ENCODE results near the gene CDH3.

The CDH3 gene

DNA sequence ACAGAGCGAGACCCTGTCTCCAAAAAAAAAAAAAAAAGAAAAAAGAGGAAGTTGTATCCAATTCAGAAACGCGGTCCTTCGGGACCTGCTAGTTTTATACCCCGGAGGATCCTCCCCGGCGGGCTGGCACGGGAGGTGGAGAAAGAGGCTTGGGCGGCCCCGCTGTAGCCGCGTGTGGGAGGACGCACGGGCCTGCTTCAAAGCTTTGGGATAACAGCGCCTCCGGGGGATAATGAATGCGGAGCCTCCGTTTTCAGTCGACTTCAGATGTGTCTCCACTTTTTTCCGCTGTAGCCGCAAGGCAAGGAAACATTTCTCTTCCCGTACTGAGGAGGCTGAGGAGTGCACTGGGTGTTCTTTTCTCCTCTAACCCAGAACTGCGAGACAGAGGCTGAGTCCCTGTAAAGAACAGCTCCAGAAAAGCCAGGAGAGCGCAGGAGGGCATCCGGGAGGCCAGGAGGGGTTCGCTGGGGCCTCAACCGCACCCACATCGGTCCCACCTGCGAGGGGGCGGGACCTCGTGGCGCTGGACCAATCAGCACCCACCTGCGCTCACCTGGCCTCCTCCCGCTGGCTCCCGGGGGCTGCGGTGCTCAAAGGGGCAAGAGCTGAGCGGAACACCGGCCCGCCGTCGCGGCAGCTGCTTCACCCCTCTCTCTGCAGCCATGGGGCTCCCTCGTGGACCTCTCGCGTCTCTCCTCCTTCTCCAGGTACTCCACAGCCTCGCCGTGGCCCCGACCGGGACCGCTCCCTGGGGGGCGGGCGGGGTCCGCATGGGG is at the start of gene CDH3:
Gene CDH3, plus strand, starts transcription at position 596 of the 779 bp plus-strand sequence. Its CDS starts 70 bp downstream, at position 666.
- no peak for DNase-seq (ENCODE audit: low read depth in 1 of 2, low spot score in 1 of 2)

GRCh38 chr16:68596266-68596665 is 48.8 kb upstream of the CDH3 start:
- DNase-seq (ENCODE audit: low read depth in 1 of 2, low spot score in 1 of 2): no peak

DNA sequence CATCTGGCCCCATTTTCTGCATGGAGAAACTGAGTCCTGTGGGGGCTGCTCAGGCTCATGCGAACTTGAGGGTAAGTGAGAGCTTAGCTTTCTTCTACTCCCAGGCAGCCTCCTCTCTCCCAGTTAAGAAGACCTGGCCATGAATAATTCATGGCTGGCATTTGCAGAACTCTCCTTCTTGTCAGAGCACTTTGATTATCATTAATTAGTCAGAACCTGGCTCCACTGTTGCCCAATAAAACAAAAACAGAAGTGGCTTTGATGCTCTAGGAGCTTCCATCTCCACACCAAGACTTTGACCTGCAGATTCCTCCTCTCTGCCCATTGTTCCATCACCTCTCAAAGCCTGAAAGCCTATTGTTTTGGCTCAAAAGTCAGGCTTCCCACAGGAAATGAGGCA is 45.5 kb upstream of the CDH3 start:
- DNase-seq (ENCODE audit: low read depth in 1 of 2, low spot score in 1 of 2): no peak

DNA sequence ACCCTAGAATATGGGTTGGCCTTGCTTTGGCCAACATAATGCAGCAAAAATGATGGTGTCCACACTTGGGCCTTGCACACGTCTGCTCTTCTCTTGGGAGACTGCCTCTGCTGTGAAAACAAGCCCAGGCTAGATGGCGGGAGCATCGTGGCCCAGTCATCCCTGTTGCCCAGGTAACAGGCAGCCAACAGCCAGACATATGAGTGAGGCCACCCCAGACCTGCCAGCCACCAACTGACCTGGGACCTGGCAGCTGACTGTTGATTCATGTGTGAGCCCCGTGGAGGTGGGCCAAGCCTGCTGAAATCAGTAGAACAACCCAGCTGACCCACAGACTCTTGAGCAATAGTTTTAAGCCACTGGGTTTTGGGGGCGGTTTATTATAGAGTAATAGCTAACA is 39.4 kb upstream of the CDH3 start:
- no peak for DNase-seq (ENCODE audit: low read depth in 1 of 2, low spot score in 1 of 2)

DNA sequence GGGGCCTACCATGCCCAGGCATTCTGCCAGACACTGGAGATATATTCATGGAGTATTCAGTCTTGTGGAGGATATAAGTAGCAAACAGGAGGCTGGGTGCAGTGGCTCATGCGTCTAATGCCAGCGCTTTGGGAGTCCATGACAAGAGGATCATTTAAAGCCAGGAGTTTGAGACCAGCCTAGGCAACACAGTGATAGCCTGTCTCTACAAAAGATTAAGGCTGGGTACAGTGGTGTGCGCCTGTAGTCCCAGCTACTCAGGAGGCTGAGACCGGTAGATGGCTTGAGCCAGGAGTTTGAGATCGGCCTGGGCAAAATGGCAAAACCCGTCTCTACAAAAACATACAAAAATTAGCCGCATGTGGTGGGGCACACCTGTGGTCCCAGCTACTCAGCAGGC is 37.7 kb upstream of the CDH3 start:
- DNase-seq (ENCODE audit: low read depth in 1 of 2, low spot score in 1 of 2): no peak

GRCh38 chr16:68608330-68608729 is 36.8 kb upstream of the CDH3 start:
- no peak for DNase-seq (ENCODE audit: low read depth in 1 of 2, low spot score in 1 of 2)

DNA sequence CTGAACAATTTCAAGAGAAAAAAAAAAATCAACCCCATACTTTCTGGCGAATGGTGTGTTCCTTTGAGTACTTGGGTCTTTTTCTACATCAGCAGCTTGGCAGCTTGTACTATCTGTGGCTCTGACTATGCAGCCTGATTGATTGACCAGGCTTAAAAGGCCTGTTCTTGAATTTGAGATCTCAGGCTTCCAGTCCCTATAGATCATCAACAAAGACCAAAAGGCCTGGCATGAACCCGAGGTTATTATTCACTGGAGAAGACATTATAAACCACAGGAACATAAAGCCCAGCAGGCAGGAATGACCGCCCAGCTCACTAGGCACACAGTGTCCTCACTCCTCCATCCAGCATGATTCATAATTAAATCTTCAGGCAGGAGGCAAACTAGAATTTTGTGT is 32.1 kb upstream of the CDH3 start:
- no peak for DNase-seq (ENCODE audit: low read depth in 1 of 2, low spot score in 1 of 2)

- DNase-seq (ENCODE audit: low read depth in 1 of 2, low spot score in 1 of 2): no peak
Measured at GRCh38 chr16:68617734-68618133, 27.4 kb upstream of the CDH3 start.

DNA sequence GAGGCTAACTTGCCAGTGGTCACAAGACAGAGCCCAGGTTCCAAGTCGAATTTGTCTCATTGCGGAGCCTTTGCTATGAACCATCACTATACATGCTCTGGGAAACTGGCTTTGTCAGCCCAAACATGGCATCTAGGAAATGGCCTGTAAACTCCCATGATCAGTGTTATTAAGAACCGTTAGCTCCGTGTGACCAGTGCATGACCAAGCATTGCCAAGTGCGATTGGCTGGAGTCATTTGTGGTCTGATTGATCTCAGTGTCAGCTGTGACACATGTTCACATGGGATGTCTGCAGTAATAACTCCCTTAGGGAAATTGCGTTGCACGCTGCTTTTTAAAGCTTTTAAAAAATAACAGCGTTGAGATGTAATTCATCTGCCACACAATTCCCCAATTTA is 18.6 kb upstream of the CDH3 start:
- no peak for DNase-seq (ENCODE audit: low read depth in 1 of 2, low spot score in 1 of 2)

- no peak for DNase-seq (ENCODE audit: low read depth in 1 of 2, low spot score in 1 of 2)
Measured at GRCh38 chr16:68627951-68628425, 17.1 kb upstream of the CDH3 start.

- no peak for DNase-seq (ENCODE audit: low read depth in 1 of 2, low spot score in 1 of 2)
Measured at GRCh38 chr16:68629351-68629910, 15.7 kb upstream of the CDH3 start.

DNA sequence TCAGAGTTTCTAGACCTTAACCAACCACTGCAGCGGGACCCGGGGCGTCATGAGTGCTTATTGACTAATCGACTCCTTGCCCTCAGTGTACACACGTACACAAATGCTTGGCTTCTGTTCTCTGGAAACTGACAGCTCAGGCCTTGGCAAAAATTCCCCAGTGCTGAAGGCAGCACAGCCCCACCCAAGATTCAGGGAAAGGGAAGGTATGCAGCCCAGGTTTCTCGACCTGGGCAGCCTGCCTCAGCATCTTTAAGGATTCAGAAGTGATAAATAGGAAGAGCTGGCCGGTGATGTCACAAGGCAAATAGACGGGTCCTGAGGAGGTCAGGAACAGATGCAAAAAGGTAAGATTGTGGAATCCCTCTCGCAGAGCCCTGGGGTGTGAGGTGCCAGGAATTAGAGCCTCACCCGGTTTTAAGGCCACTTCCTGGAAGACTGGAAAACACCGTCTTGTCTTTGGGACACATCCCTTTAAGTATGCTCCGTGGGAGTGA is 9.0 kb upstream of the CDH3 start:
- no peak for DNase-seq (ENCODE audit: low read depth in 1 of 2, low spot score in 1 of 2)

DNA sequence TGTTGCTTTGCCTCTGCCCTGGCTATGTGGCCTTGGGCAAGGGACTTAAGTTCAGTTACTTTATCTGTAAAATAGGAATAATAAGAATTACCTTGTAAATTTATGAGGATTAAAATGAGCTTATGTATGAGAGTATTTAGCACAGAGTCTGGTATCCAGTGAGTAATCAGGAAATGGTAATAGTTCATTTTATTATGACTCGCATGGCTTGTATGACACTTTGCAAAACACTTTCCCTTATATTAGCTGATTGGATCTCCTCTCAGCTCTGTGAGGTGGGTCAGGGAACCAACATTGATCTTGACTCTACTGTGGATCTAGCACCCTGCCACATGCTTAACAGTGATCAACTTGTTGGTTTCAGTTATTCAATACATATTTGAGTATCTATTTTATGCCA is 8.3 kb upstream of the CDH3 start:
- no peak for DNase-seq (ENCODE audit: low read depth in 1 of 2, low spot score in 1 of 2)

GRCh38 chr16:68640972-68641371 is 4.1 kb upstream of the CDH3 start:
- DNase-seq (ENCODE audit: low read depth in 1 of 2, low spot score in 1 of 2): no peak

DNA sequence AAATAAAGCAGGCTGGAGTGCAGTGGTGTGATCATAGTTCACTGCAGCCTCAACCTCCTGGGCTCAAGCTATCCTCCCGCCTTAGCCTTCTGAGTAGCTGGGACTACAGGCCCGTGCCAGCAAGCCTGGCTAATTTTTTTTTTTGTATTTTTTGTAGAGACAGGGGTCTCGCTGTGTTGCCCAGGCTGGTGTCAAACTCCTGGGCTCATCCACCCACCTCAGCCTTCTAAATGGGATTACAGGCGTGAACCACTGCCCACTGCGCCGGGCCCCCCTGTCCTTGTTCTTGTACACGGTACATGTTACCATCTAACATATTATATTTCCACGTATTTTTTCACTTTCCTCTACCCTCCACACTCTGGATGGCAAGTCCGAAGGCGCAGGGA is 3.1 kb upstream of the CDH3 start:
- DNase-seq (ENCODE audit: low read depth in 1 of 2, low spot score in 1 of 2): no peak

- DNase-seq (ENCODE audit: low read depth in 1 of 2, low spot score in 1 of 2): no peak
Measured at GRCh38 chr16:68642436-68643101, 2.5 kb upstream of the CDH3 start.

GRCh38 chr16:68643227-68643626 is 1.9 kb upstream of the CDH3 start:
- DNase-seq (ENCODE audit: low read depth in 1 of 2, low spot score in 1 of 2): no peak

DNA sequence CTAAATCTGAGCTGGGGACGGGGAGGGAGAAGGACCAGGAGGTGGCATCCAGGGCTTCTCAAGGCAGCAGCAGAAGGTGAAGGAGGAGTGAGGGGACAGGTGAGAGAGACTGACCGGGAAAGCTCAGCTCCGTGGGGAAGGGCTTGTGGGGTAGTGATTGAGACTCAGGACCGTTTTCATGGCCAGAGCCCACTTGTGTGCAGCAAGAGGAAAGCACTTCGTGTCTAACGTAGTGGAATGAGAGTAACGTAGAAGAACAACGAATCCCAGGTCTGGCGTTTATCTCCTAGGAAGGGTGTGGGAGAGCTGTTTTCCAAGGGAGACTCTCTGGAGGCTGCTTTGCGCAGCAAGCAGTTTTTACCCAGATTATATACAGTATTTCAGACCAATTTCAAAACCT is 1.3 kb upstream of the CDH3 start:
- DNase-seq (ENCODE audit: low read depth in 1 of 2, low spot score in 1 of 2): no peak

GRCh38 chr16:68644296-68644695 is 814 bp upstream of the CDH3 start:
- DNase-seq (ENCODE audit: low read depth in 1 of 2, low spot score in 1 of 2): no peak

DNA sequence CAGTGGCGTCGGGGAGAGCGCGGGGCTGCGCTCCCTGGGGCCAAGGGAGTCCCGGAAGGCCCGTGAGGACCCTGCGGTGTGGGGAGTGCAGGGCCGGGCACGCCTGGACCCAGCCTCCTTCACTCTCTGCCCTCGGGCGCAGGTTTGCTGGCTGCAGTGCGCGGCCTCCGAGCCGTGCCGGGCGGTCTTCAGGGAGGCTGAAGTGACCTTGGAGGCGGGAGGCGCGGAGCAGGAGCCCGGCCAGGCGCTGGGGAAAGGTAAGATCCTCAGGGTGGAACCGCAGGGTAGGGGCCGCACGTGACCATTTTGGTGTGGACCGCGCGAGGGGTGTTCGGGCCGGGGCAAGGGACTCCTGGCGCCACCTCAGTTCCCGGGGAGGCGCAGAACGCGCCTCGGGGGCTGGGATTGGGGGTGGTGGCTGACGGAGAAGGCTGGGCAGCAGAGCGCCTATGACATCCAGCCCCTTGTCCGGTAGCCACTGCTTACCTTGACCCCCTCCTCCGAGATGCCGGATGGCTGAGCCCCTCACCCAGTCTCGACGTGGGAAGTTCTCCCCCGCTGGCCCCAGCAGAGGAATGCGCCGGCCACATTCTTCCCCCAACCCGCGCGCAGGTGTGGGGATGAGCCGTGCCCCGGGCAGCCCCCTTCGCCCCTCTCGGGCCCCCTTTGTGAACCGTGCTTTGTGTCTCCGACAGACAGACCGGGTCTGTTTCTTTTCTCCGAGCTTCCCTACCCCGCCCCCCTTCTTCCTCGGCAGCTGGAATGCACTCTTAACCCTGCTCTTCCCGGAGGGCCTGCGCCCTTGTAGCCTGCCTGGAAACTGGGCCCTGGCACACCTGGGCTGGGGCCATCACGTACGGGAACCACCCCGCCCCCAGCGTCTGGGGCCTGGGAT is 631 bp downstream of the CDH3 start:
- DNase-seq (ENCODE audit: low read depth in 1 of 2, low spot score in 1 of 2): no peak

GRCh38 chr16:68646953-68647659 is 2.0 kb downstream of the CDH3 start:
- no peak for DNase-seq (ENCODE audit: low read depth in 1 of 2, low spot score in 1 of 2)
